Ovary (tissue), 3 donors: ENCODE measurements around the gene IGSF21.

Experiments used
- CTCF ChIP-seq, 3 donors: fragments of 450-650 bp in 2 of 3; fragments of 200-600 bp in 1 of 3; IDR thresholded peaks; one replicate each; pipeline versions ENCODE4 v1.5.1 to v1.8.0; 2016 to 2022; ENCODE audit warnings: antibody characterized with exemption in 3 of 3, mild to moderate bottlenecking in 1 of 3
- EP300 ChIP-seq: sonication (generic); formaldehyde crosslinking; IDR thresholded peaks from one replicate; pipeline ENCODE4 v1.6.1; 2017; ENCODE audit warnings: antibody characterized with exemption
- POLR2A ChIP-seq: fragments of 450-650 bp; IDR thresholded peaks from one replicate; pipeline ENCODE4 v1.6.1; 2017; ENCODE audit warnings: antibody characterized with exemption, mild to moderate bottlenecking, moderate library complexity
- donor health status: DM: no; HTN: no; CAD: no.

DNA sequence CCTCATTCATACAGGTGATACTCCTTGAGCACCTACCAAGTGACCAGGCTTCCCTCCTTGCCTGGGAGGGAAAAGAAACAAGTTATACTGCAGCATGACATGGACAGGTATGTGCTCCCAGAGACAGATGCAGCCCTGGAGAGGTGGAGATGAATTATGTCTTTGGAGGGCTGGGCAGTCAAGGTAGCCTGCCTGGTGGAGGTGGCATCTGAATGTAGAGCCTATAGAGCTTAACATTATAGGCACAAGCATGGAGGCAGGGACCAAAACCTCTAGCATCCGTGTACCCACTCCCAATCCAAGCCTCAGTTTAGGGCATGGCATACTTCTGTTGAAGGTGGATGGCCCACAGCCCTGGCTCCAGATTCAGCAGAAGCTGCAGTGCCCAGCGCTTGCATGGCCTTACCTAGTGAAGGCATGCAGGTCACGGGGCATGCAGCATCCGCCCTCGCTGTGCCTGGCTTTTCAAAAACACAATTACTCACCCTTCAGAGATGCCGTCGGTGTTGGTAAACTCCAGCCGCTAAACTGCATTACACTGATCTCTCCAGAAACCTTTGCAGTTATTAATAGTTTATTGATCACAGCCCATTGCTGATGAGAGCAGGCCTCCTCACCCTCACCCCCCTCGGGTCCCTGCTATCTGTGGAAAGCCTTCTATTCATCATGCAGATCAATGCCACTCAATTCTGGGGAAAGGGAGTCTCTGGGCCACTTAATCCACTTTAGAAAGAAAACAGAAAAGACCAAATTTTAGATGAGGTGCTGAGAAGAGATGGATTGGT is 222.1 kb downstream of the IGSF21 start:
- no peak for TF ChIP-seq CTCF (IDR thresholded peaks at IDR 0.05)
- TF ChIP-seq POLR2A: no peak
- no peak for TF ChIP-seq EP300
